ENCODE measurements around the gene MIER3.

The MIER3 gene

GRCh38 chr5:56922922-56923321, 29.0 kb downstream of the MIER3 start:
- DNase-seq (ENCODE audit: low spot score in 2 of 2) (no peak), ATAC-seq (no peak)
- no peak overlapping the region for H3K4me3 Mint-ChIP-seq
- H3K9me3 Mint-ChIP-seq = no peaks in the 10 kb centered on the region
- peaks cover 8% of the 10 kb centered on the region for H3K4me1 Mint-ChIP-seq
- H3K36me3 Mint-ChIP-seq = peaks cover 80% of the 10 kb centered on the region
- H3K27ac Mint-ChIP-seq = no peak overlapping the region

- peaks cover 60% of the 10 kb centered on the region for H3K36me3 Mint-ChIP-seq
- ATAC-seq = no peak
- no peaks in the 10 kb centered on the region for H3K9me3 Mint-ChIP-seq
- peaks cover 8% of the 10 kb centered on the region for H3K4me1 Mint-ChIP-seq
- H3K4me3 Mint-ChIP-seq = no peak overlapping the region
- DNase-seq (ENCODE audit: low spot score in 2 of 2) = no peak
- H3K27ac Mint-ChIP-seq = no peak overlapping the region
Measured at GRCh38 chr5:56919942-56920662, 31.8 kb downstream of the MIER3 start.

- Mint-ChIP-seq H3K4me3 (no peak overlapping the region), H3K27ac (peak overlapping the region; percentile 12), H3K4me1 (peaks cover 8% of the 10 kb centered on the region), H3K9me3 (no peaks in the 10 kb centered on the region), H3K36me3 (peaks cover 39% of the 10 kb centered on the region)
- DNase-seq (ENCODE audit: low spot score in 2 of 2) (no peak), ATAC-seq (no peak)
Measured at GRCh38 chr5:56918054-56918453, 33.9 kb downstream of the MIER3 start.

DNA sequence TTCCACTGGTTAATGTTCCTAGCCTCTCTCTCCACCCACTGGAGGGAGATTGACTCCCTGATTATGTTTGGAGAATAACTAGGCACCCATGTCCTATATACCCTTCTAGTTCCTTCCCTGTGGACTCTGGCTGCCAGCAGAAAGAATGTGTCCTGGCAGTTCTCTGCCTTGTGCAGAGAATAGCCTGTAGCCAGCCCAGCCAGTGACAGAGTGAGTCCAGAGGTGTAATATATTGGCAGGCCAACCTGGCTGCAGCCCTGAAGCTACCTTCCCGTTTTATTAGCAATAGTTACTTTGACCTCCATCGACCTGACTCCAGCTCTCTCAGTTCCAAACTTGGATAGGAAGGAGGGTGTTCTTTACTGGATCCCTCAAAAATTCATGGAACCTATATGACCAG, 34.4 kb downstream of the MIER3 start:
- Mint-ChIP-seq H3K4me3 (no peak overlapping the region), H3K27ac (peak overlapping the region; percentile 12)
- no peak for ATAC-seq

DNA sequence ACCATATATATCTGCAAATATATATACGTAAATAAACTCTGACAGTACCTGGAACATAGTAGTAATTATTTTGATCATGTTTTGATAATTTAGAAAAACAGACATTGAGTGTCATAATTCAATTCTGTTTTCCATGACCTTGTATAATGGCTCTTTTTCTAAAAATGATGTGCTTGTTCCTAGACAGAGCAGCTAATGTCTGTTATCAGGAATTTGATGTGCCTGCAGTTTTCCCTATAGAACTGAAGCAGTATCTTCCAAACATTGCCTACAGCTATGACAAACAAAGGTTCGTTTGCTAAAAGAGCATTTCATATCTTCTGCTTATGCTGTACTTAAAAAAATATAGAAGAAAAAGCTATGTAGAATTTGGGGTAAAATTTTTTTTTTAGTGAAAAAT, 37.2 kb downstream of the MIER3 start:
- DNase-seq (ENCODE audit: low spot score in 2 of 2) (no peak), ATAC-seq (no peak)
- Mint-ChIP-seq H3K4me3 (no peak overlapping the region), H3K27ac (no peak overlapping the region), H3K4me1 (peaks cover 20% of the 10 kb centered on the region), H3K9me3 (no peaks in the 10 kb centered on the region), H3K36me3 (peaks cover 22% of the 10 kb centered on the region)

More for the DNA sequence above, 34.4 kb downstream of the MIER3 start:
- Mint-ChIP-seq H3K9me3 (no peaks in the 10 kb centered on the region), H3K4me1 (peaks cover 8% of the 10 kb centered on the region), H3K36me3 (peaks cover 34% of the 10 kb centered on the region)
- DNase-seq (ENCODE audit: low spot score in 2 of 2) = no peak

- Mint-ChIP-seq H3K9me3 (no peaks in the 10 kb centered on the region), H3K27ac (no peak overlapping the region), H3K4me1 (peaks cover 25% of the 10 kb centered on the region), H3K4me3 (no peak overlapping the region), H3K36me3 (peaks cover 22% of the 10 kb centered on the region)
- DNase-seq (ENCODE audit: low spot score in 2 of 2) (no peak), ATAC-seq (no peak)
Measured at GRCh38 chr5:56913766-56914165, 38.2 kb downstream of the MIER3 start.

- peak in 1 of 2 donors; percentile 21 for DNase-seq (ENCODE audit: low spot score in 2 of 2)
Measured at GRCh38 chr5:56910210-56910965, 41.5 kb downstream of the MIER3 start.

DNA sequence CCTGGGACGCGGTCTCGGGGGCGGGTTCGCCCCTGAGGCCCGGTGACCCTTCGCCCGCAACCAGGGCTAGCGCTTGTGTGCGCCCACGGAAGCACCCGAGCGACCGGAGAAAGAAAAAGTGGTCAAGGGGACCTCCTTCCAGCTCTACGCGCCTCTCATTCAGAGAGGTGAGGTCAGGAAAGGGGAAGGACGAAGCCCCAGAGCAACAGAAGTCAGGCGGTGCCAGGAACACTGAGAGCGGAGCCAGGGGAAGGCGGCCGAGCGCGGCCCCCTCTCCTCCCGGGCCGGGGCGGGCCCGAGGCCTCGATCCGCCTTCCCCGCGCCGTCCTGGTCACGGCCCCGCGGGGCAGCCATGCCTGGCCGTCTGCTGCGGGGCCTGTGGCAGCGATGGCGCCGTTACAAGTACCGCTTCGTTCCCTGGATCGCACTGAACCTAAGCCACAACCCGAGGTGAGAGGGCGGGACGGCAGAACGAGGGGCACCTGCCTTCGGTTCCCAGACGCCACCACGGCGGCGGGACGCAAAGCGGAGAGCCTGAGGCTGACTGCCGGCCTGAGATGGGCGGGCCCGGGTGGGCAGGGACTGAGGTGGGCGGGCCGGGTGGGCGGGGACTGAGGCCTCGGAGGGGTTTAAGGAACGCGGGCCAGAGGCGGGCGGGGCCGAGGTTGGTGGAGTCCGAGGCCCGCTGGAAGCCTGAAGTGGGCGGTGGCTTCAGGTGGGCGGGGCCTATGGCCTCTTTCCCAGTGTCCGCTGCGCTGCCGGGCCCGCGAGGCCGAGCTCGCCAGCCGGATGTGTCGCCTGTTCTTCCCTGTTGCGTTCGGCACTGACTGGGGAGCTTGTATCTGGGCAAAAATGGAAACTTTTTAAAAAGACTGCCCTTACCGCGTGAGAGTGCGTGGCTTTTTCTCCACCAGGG, 42.4 kb downstream of the MIER3 start, which contains the start of gene SETD9:
SETD9 (plus strand) TSS at position 303 of the 916 bp plus-strand sequence; CDS start at position 353, 50 bp downstream.
- H3K9me3 Mint-ChIP-seq = no peaks in the 10 kb centered on the region
- H3K4me1 Mint-ChIP-seq = peaks cover 22% of the 10 kb centered on the region
- ATAC-seq (peak; percentile 89), DNase-seq (ENCODE audit: low spot score in 2 of 2) (peak; percentile 80 to 95)
- peaks cover 14% of the 10 kb centered on the region for H3K36me3 Mint-ChIP-seq
- peak within 1 kb of the TSS; percentile 97 for H3K27ac Mint-ChIP-seq
- H3K4me3 Mint-ChIP-seq = peak within 1 kb of the TSS; percentile 98

More at GRCh38 chr5:56910210-56910965, 41.5 kb downstream of the MIER3 start:
- no peaks in the 10 kb centered on the region for H3K9me3 Mint-ChIP-seq
- peak overlapping the region; percentile 98 for H3K4me3 Mint-ChIP-seq
- H3K4me1 Mint-ChIP-seq = peaks cover 22% of the 10 kb centered on the region
- peaks cover 14% of the 10 kb centered on the region for H3K36me3 Mint-ChIP-seq
- H3K27ac Mint-ChIP-seq = peak overlapping the region; percentile 97
- ATAC-seq = peak; percentile 55

GRCh38 chr5:56908942-56909293, 43.0 kb downstream of the MIER3 start:
- ATAC-seq = no peak
- no peaks in the 10 kb centered on the region for H3K9me3 Mint-ChIP-seq
- H3K36me3 Mint-ChIP-seq = peaks cover 14% of the 10 kb centered on the region
- H3K27ac Mint-ChIP-seq = peak overlapping the region; percentile 97
- H3K4me1 Mint-ChIP-seq = peaks cover 22% of the 10 kb centered on the region
- H3K4me3 Mint-ChIP-seq = peak overlapping the region; percentile 98
- no peak for DNase-seq (ENCODE audit: low spot score in 2 of 2)

- no peaks in the 10 kb centered on the region for H3K9me3 Mint-ChIP-seq
- H3K4me1 Mint-ChIP-seq = no peaks in the 10 kb centered on the region
- peaks cover 5% of the 10 kb centered on the region for H3K36me3 Mint-ChIP-seq
- peak; percentile 58 for ATAC-seq
- no peak overlapping the region for H3K4me3 Mint-ChIP-seq
- no peak overlapping the region for H3K27ac Mint-ChIP-seq
- peak in 1 of 2 donors; percentile 53 for DNase-seq (ENCODE audit: low spot score in 2 of 2)
Measured at GRCh38 chr5:56900858-56901578, 50.9 kb downstream of the MIER3 start.

GRCh38 chr5:56900395-56900794, 51.5 kb downstream of the MIER3 start:
- H3K4me1 Mint-ChIP-seq = no peaks in the 10 kb centered on the region
- ATAC-seq = no peak
- H3K9me3 Mint-ChIP-seq = no peaks in the 10 kb centered on the region
- H3K27ac Mint-ChIP-seq = no peak overlapping the region
- DNase-seq (ENCODE audit: low spot score in 2 of 2) = no peak
- H3K36me3 Mint-ChIP-seq = peaks cover 11% of the 10 kb centered on the region
- no peak overlapping the region for H3K4me3 Mint-ChIP-seq

- H3K36me3 Mint-ChIP-seq = peaks cover 33% of the 10 kb centered on the region
- no peak overlapping the region for H3K4me3 Mint-ChIP-seq
- no peak for DNase-seq (ENCODE audit: low spot score in 2 of 2)
- no peak overlapping the region for H3K27ac Mint-ChIP-seq
- no peak for ATAC-seq
- H3K4me1 Mint-ChIP-seq = peaks cover 4% of the 10 kb centered on the region
- H3K9me3 Mint-ChIP-seq = no peaks in the 10 kb centered on the region
Measured at GRCh38 chr5:56898213-56898612, 53.7 kb downstream of the MIER3 start.

DNA sequence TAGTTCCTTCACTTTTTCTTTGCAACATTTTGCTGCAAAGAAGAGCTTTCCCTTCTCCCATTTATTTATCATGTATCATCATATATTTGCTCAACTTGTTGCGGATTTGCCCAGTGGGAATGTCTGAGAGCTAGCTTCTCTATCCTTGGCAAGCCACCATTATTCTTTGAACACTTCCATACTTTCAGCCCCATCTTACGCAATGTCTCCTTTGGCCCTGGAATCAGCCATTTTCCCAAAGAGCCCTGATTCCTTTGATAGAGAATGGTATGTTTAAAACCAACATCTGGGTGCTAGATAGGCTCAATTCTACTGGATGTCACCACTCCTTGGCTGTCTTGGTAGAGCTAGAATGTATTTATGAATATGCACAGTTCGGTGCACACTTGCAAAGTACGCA, 55.2 kb downstream of the MIER3 start:
- Mint-ChIP-seq H3K27ac (peak overlapping the region; percentile 12), H3K9me3 (no peaks in the 10 kb centered on the region), H3K36me3 (peaks cover 47% of the 10 kb centered on the region), H3K4me3 (no peak overlapping the region), H3K4me1 (peaks cover 5% of the 10 kb centered on the region)
- ATAC-seq (no peak), DNase-seq (ENCODE audit: low spot score in 2 of 2) (no peak)

DNA sequence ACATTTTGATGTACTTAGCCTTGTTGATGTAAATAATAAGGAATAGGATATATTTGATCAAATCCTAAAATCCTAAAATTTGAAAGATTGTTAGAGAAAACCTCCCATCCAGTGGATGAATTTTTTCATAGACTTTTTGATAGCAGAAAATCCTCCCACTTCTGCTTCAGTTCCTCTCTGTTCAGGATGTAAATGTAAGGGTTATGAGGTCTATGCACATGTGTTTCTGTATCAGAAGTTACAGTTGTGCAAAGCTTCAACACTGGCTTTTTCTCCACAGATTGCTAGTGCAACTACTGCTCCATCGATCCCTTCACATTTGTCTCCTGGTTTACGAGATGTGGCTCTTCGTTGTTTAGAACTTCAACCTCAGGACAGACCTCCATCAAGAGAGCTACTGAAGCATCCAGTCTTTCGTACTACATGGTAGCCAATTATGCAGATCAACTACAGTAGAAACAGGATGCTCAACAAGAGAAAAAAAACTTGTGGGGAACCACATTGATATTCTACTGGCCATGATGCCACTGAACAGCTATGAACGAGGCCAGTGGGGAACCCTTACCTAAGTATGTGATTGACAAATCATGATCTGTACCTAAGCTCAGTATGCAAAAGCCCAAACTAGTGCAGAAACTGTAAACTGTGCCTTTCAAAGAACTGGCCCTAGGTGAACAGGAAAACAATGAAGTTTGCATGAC, 58.5 kb downstream of the MIER3 start:
- H3K9me3 Mint-ChIP-seq = no peaks in the 10 kb centered on the region
- peaks cover 78% of the 10 kb centered on the region for H3K36me3 Mint-ChIP-seq
- ATAC-seq = peak; percentile 55
- no peak overlapping the region for H3K4me3 Mint-ChIP-seq
- peaks cover 5% of the 10 kb centered on the region for H3K4me1 Mint-ChIP-seq
- no peak for DNase-seq (ENCODE audit: low spot score in 2 of 2)
- peak overlapping the region; percentile 56 for H3K27ac Mint-ChIP-seq
